OCI-LY7 (cell line): ENCODE measurements around the gene TUBGCP2. TPM values are rescaled to one million over a fixed set of nuclear protein-coding genes. Genes with fewer than 3 reads are reported as not detected.

Experiments
- BruUV-seq: library from RNA; stranded (reverse); fragments of 400-500 nt; replicated peaks from 2 replicates; lab custom pipeline; 2021; lab: Mats Ljungman, UMichigan
- CTCF ChIA-PET: fragments of 300-600 bp; sonication (Branson Sonifier 250); formaldehyde crosslinking; loops from one replicate; lab custom pipeline; 2022; ENCODE audit warnings: antibody characterized with exemption; ENCODE audit not compliant: unreplicated experiment; lab: Charles Lee
- POLR2A ChIA-PET: fragments of 300-600 bp; sonication (Branson Sonifier 250); formaldehyde crosslinking; loops from one replicate; lab custom pipeline; 2022; ENCODE audit warnings: antibody characterized with exemption; lab: Charles Lee
- DNase-seq: peaks from one replicate; pipeline ENCODE4 v3.0.0-alpha.2; 2015; ENCODE audit warnings: low spot score
- H2AFZ ChIP-seq: fragments of 200-600 bp; sonication (generic), shearing (Covaris generic); 2 replicates; pipeline ENCODE4 v1.6.1; 2014; ENCODE audit warnings: mild to moderate bottlenecking, antibody characterized with exemption, low read length, moderate library complexity
- H3K27ac ChIP-seq: fragments of 200-600 bp; sonication (generic); 2 replicates; pipeline ENCODE4 v1.5.1; 2014; ENCODE audit warnings: mixed run types, low read depth, mild to moderate bottlenecking, moderate library complexity, low read length, inconsistent platforms; ENCODE audit not compliant: poor library complexity, severe bottlenecking
- H3K36me3 ChIP-seq: fragments of 200-600 bp; sonication (generic); 2 replicates; pipeline ENCODE4 v1.6.1; 2014; ENCODE audit warnings: mild to moderate bottlenecking, antibody characterized with exemption, low read length, moderate library complexity, mixed read lengths; ENCODE audit not compliant: insufficient read depth
- H3K4me1 ChIP-seq: fragments of 200-600 bp; sonication (generic); 2 replicates; pipeline ENCODE4 v1.5.1; 2014; ENCODE audit warnings: mild to moderate bottlenecking, low read length; ENCODE audit not compliant: insufficient read depth, poor library complexity, severe bottlenecking
- H3K4me2 ChIP-seq: fragments of 200-600 bp; sonication (generic); 2 replicates; pipeline ENCODE4 v1.6.1; 2014; ENCODE audit warnings: mild to moderate bottlenecking, low read length
- H3K4me3 ChIP-seq: fragments of 200-600 bp; sonication (generic); 2 replicates; pipeline ENCODE4 v1.5.1; 2014; ENCODE audit warnings: mild to moderate bottlenecking, low read depth, low read length; ENCODE audit not compliant: poor library complexity, severe bottlenecking
- H3K79me2 ChIP-seq: fragments of 200-600 bp; sonication (generic); 2 replicates; pipeline ENCODE4 v1.6.1; 2016; ENCODE audit warnings: low read depth, mild to moderate bottlenecking, low read length, moderate library complexity, mixed read lengths; ENCODE audit not compliant: insufficient read depth
- H3K9me2 ChIP-seq: fragments of 200-600 bp; sonication (generic); 2 replicates; pipeline ENCODE4 v1.6.1; 2016; ENCODE audit warnings: mild to moderate bottlenecking, low read length, mixed read lengths; ENCODE audit not compliant: insufficient read depth
- H3K9me3 ChIP-seq: fragments of 200-600 bp; sonication (generic); 2 replicates; pipeline ENCODE4 v1.6.1; 2014; ENCODE audit warnings: mild to moderate bottlenecking, mixed run types, low read length, mixed read lengths
- H4K20me1 ChIP-seq: fragments of 200-600 bp; sonication (generic); 2 replicates; pipeline ENCODE4 v1.6.1; 2014; ENCODE audit warnings: mild to moderate bottlenecking, antibody characterized with exemption, low read length, moderate library complexity, mixed read lengths; ENCODE audit not compliant: insufficient read depth
- CTCF ChIP-seq: fragments of 200-600 bp; sonication (generic); conservative IDR thresholded peaks from 2 replicates; pipeline ENCODE4 v1.5.1; 2014; ENCODE audit warnings: mild to moderate bottlenecking, antibody characterized with exemption, low read length, moderate library complexity, mixed read lengths
- EZH2phosphoT487 ChIP-seq: fragments of 200-600 bp; sonication (generic); IDR thresholded peaks from 2 replicates; pipeline ENCODE4 v1.6.1; 2018; ENCODE audit warnings: low read depth, borderline replicate concordance, mild to moderate bottlenecking, mixed run types, antibody characterized with exemption, low read length, moderate library complexity, mixed read lengths
- intact Hi-C: fragments of 100-400 bp; cut with micrococcal nuclease; formaldehyde crosslinking; loops from one replicate; pipeline ENCODE4 v1.10.0; 2022; ENCODE audit not compliant: unreplicated experiment
- total RNA-seq, 2 experiments: library from RNA; depleted of rRNA in 1 of 2; stranded (reverse); fragments of >200 nt in 1 of 2; shearing (Covaris generic) in 1 of 2; gene quantifications; 2 replicates each; pipeline ENCODE4 v1.2.3, GENCODE V29; 2014 to 2022

TUBGCP2 gene
- total RNA-seq, 2 experiments from 2014 or later: 40.5 to 56.1 TPM

GRCh38 chr10:133309100-133309719 is 538 bp upstream of the TUBGCP2 start:
- H3K9me2 ChIP-seq: no peaks in the 10 kb centered on the region
- ChIA-PET POLR2A (interaction anchor here (1.0 kb wide), 1 partner anchor 15 kb away, joined by 9 read pairs; no protein-coding TSS in a partner anchor), CTCF (no interaction called here)
- DNase-seq: peak; percentile 83
- intact Hi-C loops: loop anchor here (2.0 to 5.0 kb wide), 3 partner anchors 16 to 83 kb away; partner anchors contain the start of gene MTG1
- no peaks in the 10 kb centered on the region for H4K20me1 ChIP-seq
- H3K4me2 ChIP-seq: peak overlapping the region; percentile 88; the same call in 1 of the 2 replicates
- TF ChIP-seq CTCF (no peak), EZH2phosphoT487 (no peak)
- peak overlapping the region; percentile 63 for H2AFZ ChIP-seq
- H3K4me1 ChIP-seq: peaks cover 22% of the 10 kb centered on the region
- peak overlapping the region; percentile 82 for H3K4me3 ChIP-seq
- BruUV-seq: no TSS peak
- H3K9me3 ChIP-seq: no peaks in the 10 kb centered on the region
- peaks cover 38% of the 10 kb centered on the region for H3K36me3 ChIP-seq
- H3K79me2 ChIP-seq: peaks cover 31% of the 10 kb centered on the region
- H3K27ac ChIP-seq: peak overlapping the region; percentile 75

GRCh38 chr10:133307776-133308420 is 774 bp downstream of the TUBGCP2 start:
- Histone ChIP-seq H3K36me3 (peaks cover 32% of the 10 kb centered on the region), H3K9me3 (no peaks in the 10 kb centered on the region), H3K4me1 (peaks cover 12% of the 10 kb centered on the region), H3K27ac (peak overlapping the region; percentile 75), H4K20me1 (no peaks in the 10 kb centered on the region), H3K4me3 (peak overlapping the region; percentile 82), H2AFZ (peak overlapping the region; percentile 63), H3K4me2 (peak overlapping the region; percentile 88), H3K9me2 (no peaks in the 10 kb centered on the region), H3K79me2 (peaks cover 33% of the 10 kb centered on the region)
- TF ChIP-seq EZH2phosphoT487 (no peak), CTCF (peak; percentile 85)
- no TSS peak for BruUV-seq
- POLR2A ChIA-PET: no interaction called here
- intact Hi-C loops: loop anchor here (1.0 to 5.0 kb wide), 4 partner anchors 17 to 189 kb away; partner anchors contain the start of gene MTG1
- DNase-seq: peak; percentile 86
- CTCF ChIA-PET: interaction anchor here (0.5 to 1.1 kb wide), 3 partner anchors 16 to 45 kb away, joined by 3 read pairs; no protein-coding TSS in a partner anchor
